GM10248 (cell line): ENCODE measurements around the gene CAPRIN2.

Experiments
- CTCF ChIA-PET: fragments of 300-600 bp; sonication (Branson Sonifier 250); formaldehyde crosslinking; extraction: SDS; loops from one replicate; lab custom pipeline; 2021; ENCODE audit warnings: antibody characterized with exemption; lab: Yijun Ruan, JAX
- POLR2A ChIA-PET: fragments of 350-650 bp; sonication (Branson Sonifier 250); formaldehyde crosslinking; extraction: SDS; loops from one replicate; lab custom pipeline; 2020; ENCODE audit warnings: antibody characterized with exemption; lab: Yijun Ruan, JAX
- DNase-seq: peaks from one replicate; pipeline ENCODE4 v3.0.0; 2012; ENCODE audit errors: extremely low spot score
- TF ChIP-seq, protein P1 (sequence below): IDR thresholded peaks from 2 replicates; pipeline ENCODE4 v1.5.1; 2012; ENCODE audit warnings: mild to moderate bottlenecking, low read depth; ENCODE audit errors: extremely low read depth, missing control alignments, control extremely low read depth

CAPRIN2 gene

GRCh38 chr12:30726647-30727046 lies 28.1 kb downstream of the CAPRIN2 start:
- DNase-seq = no peak
- TF ChIP-seq, protein P1, sequence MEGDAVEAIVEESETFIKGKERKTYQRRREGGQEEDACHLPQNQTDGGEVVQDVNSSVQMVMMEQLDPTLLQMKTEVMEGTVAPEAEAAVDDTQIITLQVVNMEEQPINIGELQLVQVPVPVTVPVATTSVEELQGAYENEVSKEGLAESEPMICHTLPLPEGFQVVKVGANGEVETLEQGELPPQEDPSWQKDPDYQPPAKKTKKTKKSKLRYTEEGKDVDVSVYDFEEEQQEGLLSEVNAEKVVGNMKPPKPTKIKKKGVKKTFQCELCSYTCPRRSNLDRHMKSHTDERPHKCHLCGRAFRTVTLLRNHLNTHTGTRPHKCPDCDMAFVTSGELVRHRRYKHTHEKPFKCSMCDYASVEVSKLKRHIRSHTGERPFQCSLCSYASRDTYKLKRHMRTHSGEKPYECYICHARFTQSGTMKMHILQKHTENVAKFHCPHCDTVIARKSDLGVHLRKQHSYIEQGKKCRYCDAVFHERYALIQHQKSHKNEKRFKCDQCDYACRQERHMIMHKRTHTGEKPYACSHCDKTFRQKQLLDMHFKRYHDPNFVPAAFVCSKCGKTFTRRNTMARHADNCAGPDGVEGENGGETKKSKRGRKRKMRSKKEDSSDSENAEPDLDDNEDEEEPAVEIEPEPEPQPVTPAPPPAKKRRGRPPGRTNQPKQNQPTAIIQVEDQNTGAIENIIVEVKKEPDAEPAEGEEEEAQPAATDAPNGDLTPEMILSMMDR = no peak
- POLR2A ChIA-PET = no interaction called here
- CTCF ChIA-PET = interaction anchor here (1.7 kb wide), 1 partner anchor 33 kb away, joined by 6 read pairs; no protein-coding TSS in a partner anchor

GRCh38 chr12:30725739-30726138 lies 29.0 kb downstream of the CAPRIN2 start:
- CTCF ChIA-PET = interaction anchor here (1.0 to 1.7 kb wide), 5 partner anchors 12 to 32 kb away, joined by 3 to 6 read pairs (median 3); partner anchors contain the start of gene CAPRIN2
- no peak for DNase-seq
- TF ChIP-seq, protein P1 = no peak
- POLR2A ChIA-PET = no interaction called here

- CTCF ChIA-PET = interaction anchor here (1.8 kb wide), 1 partner anchor 24 kb away, joined by 5 read pairs; no protein-coding TSS in a partner anchor
- POLR2A ChIA-PET = no interaction called here
- TF ChIP-seq, protein P1 = no peak
These were observed 35.7 kb downstream of the CAPRIN2 start for GRCh38 chr12:30719060-30719459.

GRCh38 chr12:30707613-30708342 lies 47.0 kb downstream of the CAPRIN2 start:
- ChIA-PET POLR2A (no interaction called here), CTCF (interaction anchor here (1.1 to 1.9 kb wide), 3 partner anchors 10 to 44 kb away, joined by 3 to 5 read pairs (median 3); no protein-coding TSS in a partner anchor)
- TF ChIP-seq, protein P1 = no peak
- no peak for DNase-seq

More at GRCh38 chr12:30719060-30719459, 35.7 kb downstream of the CAPRIN2 start:
- DNase-seq = no peak

DNA sequence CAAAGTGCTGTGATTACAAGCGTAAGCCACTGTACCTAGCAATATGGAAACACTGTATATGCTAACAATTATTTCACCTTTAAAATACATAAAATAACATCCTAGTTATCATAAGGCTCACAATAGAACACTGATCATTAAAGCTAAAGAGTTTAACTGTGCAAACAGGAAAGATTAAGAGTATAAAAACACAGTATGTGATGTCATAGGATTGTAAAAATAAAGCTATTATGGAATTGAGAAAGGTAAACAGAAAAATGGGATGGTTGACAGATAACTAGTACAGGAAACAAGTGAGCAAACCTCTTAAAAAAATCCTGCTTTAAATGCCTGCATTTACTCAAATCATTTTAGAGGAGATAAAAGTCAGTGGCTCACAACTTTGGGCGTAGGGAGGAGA lies 48.3 kb downstream of the CAPRIN2 start:
- no peak for DNase-seq
- POLR2A ChIA-PET = no interaction called here
- TF ChIP-seq, protein P1 = no peak
- CTCF ChIA-PET = interaction anchor here (0.9 to 1.9 kb wide), 5 partner anchors 11 to 43 kb away, joined by 3 to 6 read pairs (median 4); partner anchors contain the start of gene IPO8

- TF ChIP-seq, protein P1 = no peak
- ChIA-PET POLR2A (no interaction called here), CTCF (interaction anchor here (0.6 to 2.8 kb wide), 4 partner anchors 9 to 25 kb away, joined by 3 to 16 read pairs (median 3); no protein-coding TSS in a partner anchor)
- DNase-seq = no peak
These were observed 53.7 kb downstream of the CAPRIN2 start for GRCh38 chr12:30701056-30701455.
